ACC112 (cell line): ENCODE data around the gene TULP3.

Experiments
- H2AFZ ChIP-seq: fragments of 200-600 bp; sonication (generic); one replicate; pipeline ENCODE4 v1.6.0; 2017; ENCODE audit warnings: antibody characterized with exemption, low read length; ENCODE audit not compliant: unreplicated experiment
- H3K27ac ChIP-seq: fragments of 200-600 bp; sonication (generic); 2 replicates; pipeline ENCODE4 v1.5.1; 2014; ENCODE audit warnings: low read depth, mild to moderate bottlenecking, antibody characterized with exemption, low read length, moderate library complexity
- H3K27me3 ChIP-seq: fragments of 200-600 bp; sonication (generic); 2 replicates; pipeline ENCODE4 v1.6.1; 2014; ENCODE audit warnings: mild to moderate bottlenecking, antibody characterized with exemption, low read length, moderate library complexity, mixed read lengths; ENCODE audit not compliant: insufficient read depth
- H3K36me3 ChIP-seq: fragments of 200-600 bp; sonication (generic); 2 replicates; pipeline ENCODE4 v1.6.1; 2016; ENCODE audit warnings: mild to moderate bottlenecking, antibody characterized with exemption, low read length, moderate library complexity, mixed read lengths; ENCODE audit not compliant: insufficient read depth
- H3K4me1 ChIP-seq: fragments of 200-600 bp; sonication (generic); one replicate; pipeline ENCODE4 v1.6.1; 2016; ENCODE audit warnings: low read length, mixed read lengths; ENCODE audit not compliant: insufficient read depth, unreplicated experiment, control insufficient read depth
- H3K4me3 ChIP-seq: fragments of 200-600 bp; sonication (generic); 2 replicates; pipeline ENCODE4 v1.5.1; 2014; ENCODE audit warnings: mild to moderate bottlenecking, low read depth, low read length
- H3K79me2 ChIP-seq: fragments of 200-600 bp; sonication (generic); one replicate; pipeline ENCODE4 v1.6.0; 2016; ENCODE audit warnings: low read length; ENCODE audit not compliant: control insufficient read depth, unreplicated experiment, insufficient read depth

The TULP3 gene

GRCh38 chr12:2984698-2985097, 94.0 kb downstream of the TULP3 start:
- Histone ChIP-seq H3K4me1 (no peaks in the 10 kb centered on the region), H3K36me3 (no peaks in the 10 kb centered on the region; the same call in none of the 2 replicates), H3K27me3 (no peaks in the 10 kb centered on the region), H3K79me2 (no peaks in the 10 kb centered on the region), H3K4me3 (no peak overlapping the region), H2AFZ (no peak overlapping the region), H3K27ac (no peak overlapping the region)

DNA sequence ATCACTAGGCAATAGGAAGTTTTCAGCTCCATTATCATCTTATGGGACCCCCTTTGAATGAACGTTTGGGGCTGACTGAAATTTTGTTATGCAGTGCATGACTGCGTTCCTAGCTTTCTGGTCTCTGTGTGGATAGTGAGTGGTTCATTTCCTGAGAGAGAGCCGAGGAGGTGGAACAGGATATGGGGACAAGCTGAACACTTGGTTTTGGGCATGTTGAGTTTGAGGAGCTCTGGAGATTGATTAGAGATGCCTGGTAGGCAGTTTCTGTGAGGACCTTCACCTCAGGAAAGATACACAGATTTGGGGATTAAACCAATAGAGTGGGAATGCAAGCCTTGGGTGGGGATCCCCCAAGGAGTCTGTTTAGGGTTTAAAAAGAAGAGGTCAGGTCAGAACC, 96.2 kb downstream of the TULP3 start:
- H2AFZ ChIP-seq: no peak overlapping the region
- no peak overlapping the region for H3K27ac ChIP-seq
- no peaks in the 10 kb centered on the region for H3K27me3 ChIP-seq
- H3K79me2 ChIP-seq: no peaks in the 10 kb centered on the region
- no peaks in the 10 kb centered on the region for H3K4me1 ChIP-seq
- H3K36me3 ChIP-seq: no peaks in the 10 kb centered on the region; the same call in none of the 2 replicates
- no peak overlapping the region for H3K4me3 ChIP-seq

DNA sequence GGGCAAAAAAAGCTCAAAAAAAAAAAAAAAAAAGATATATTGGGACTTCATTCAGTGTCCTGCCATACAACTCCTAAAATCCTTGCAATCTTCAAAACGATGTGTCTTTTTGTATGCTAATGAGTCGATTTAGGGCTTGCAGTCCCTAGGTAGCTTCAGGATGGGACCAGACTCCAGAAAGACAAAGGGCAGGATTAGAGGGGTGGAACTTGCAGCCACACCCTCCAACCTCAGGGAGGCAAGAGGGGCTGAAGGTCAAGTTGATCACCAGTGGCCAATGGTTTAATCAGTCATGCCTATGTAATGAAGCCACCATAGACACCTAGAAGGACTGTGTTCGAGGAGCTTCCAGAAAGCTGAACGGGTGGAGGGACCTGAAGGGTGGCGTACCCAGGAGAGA, 97.8 kb downstream of the TULP3 start:
- H3K36me3 ChIP-seq: no peaks in the 10 kb centered on the region; the same call in none of the 2 replicates
- no peak overlapping the region for H3K4me3 ChIP-seq
- no peaks in the 10 kb centered on the region for H3K79me2 ChIP-seq

More for the DNA sequence above, 97.8 kb downstream of the TULP3 start:
- H2AFZ ChIP-seq: no peak overlapping the region
- no peaks in the 10 kb centered on the region for H3K4me1 ChIP-seq
- no peak overlapping the region for H3K27ac ChIP-seq
- no peaks in the 10 kb centered on the region for H3K27me3 ChIP-seq
